Retinal pigment epithelial cell (primary cell): ENCODE data around the gene KLF5.

ENCODE experiments used
- DNase-seq: peaks from one replicate; pipeline ENCODE4 v3.0.0-alpha.2; 2010; ENCODE audit warnings: low read depth
- H3K4me3 ChIP-seq: 2 replicates; pipeline ENCODE4 v1.5.1; 2011; ENCODE audit warnings: mild to moderate bottlenecking, low read length, control low read depth, moderate library complexity
- CTCF ChIP-seq: conservative IDR thresholded peaks from 2 replicates; pipeline ENCODE4 v1.5.1; 2011; ENCODE audit warnings: low read depth, low read length, control low read depth, inconsistent platforms

KLF5 gene

DNA sequence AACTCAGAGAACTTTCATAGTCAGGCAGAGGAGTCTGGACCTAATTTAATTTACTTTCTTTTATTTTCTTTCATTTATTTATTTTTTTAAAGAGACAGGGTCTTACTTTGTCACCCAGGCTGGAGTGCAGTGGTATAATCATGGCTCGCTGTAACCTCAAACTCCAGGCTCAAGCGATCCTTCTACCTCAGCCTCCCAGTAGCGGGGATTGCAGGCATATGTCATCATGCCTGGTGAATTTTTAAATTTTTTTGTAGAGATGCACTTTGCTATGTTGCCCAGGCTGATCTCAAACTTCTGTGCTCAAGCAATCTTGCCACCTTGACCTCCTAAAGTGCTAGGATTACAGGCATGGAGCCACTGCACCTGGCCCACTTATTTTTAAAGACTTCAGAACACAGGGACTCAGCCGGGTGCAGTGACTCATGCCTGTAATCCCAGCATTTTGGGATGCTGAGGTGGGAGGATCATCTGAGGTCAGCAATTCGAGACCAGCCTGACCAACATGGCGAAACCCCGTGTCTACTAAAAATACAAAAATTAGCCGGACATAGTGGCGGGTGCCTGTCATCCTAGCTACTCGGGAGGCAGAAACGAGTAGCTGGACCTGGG is 50.6 kb downstream of the KLF5 start:
- DNase-seq = no peak
- no peak for TF ChIP-seq CTCF
- no peak overlapping the region for H3K4me3 ChIP-seq

DNA sequence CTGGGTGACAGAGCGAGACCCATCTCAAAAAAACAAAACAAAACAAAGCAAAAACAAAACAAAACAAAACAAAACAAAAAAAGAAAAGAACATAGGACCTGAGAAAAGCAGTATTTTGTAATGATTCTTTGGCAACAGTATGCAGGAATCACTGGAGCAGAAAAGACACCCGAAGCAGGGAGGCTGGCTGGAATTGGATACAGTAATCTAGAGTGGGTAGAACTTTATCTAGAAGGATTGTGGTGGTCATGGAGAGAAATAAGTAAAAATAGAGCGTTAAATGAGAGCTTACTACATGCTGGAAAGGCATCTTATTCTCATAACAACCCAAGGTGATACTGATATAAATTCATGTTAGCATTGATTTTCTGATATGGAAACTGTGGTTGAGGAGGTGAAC is 51.2 kb downstream of the KLF5 start:
- no peak overlapping the region for H3K4me3 ChIP-seq
- no peak for TF ChIP-seq CTCF
- no peak for DNase-seq

DNA sequence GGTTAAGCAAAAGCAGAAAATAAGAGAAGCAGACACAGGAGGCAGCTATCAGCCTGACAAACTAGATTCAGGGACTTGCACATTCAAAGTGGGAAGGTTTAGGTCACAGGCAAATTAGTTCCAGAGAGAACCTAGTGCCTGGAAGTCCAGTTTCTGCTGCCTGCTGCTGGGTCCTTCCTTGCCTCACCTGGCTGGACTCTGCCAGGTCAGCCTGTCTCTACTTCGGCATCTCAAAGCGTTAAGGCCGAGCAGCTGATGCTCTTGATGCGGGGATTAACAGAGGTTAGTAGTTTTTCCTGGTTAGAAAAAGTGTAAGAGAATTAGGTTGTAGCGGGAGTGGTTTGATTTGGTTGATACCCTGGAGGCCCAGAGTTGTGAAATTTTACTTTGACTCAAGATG is 52.0 kb downstream of the KLF5 start:
- DNase-seq = no peak
- no peak for TF ChIP-seq CTCF
- no peak overlapping the region for H3K4me3 ChIP-seq

DNA sequence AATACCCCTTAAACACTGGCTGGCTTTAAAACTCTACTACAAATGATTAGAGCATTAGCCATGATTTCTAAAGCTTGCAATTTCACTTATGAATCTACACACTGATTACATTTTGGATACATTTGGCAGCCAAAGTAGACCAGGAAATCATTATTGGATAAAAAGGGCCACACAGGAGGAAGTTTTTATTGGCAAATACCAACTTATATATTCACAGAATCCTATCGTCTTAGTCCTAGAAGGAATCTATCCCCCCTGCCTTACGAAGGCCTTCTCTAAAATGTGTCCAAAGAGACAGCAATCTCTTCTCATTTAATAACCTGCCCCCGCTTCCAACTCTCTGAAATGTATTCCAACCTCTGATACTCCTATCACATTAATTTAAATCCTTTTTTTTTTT is 52.5 kb downstream of the KLF5 start:
- no peak overlapping the region for H3K4me3 ChIP-seq
- no peak for TF ChIP-seq CTCF

GRCh38 chr13:73119612-73120011 is 60.8 kb downstream of the KLF5 start:
- DNase-seq = no peak
- no peak overlapping the region for H3K4me3 ChIP-seq
- no peak for TF ChIP-seq CTCF

More for the DNA sequence above, 52.5 kb downstream of the KLF5 start:
- no peak for DNase-seq
